GM12801 (cell line): ENCODE measurements around the gene DCHS1.

Experiments used
- CTCF ChIP-seq: IDR thresholded peaks from one replicate; pipeline ENCODE4 v1.5.1; 2011; ENCODE audit warnings: control low read depth; ENCODE audit not compliant: insufficient read length; ENCODE audit errors: extremely low read depth

Gene DCHS1

GRCh38 chr11:6609502-6610015 is 46.0 kb downstream of the DCHS1 start:
- no peak for TF ChIP-seq CTCF

GRCh38 chr11:6608726-6609501 is 46.7 kb downstream of the DCHS1 start:
- TF ChIP-seq CTCF: no peak

- TF ChIP-seq CTCF: no peak
These were observed 47.6 kb downstream of the DCHS1 start for GRCh38 chr11:6608011-6608410.

GRCh38 chr11:6607190-6607795 is 48.3 kb downstream of the DCHS1 start:
- TF ChIP-seq CTCF: no peak

GRCh38 chr11:6606471-6607189 is 49.0 kb downstream of the DCHS1 start:
- no peak for TF ChIP-seq CTCF

GRCh38 chr11:6604790-6605189 is 50.8 kb downstream of the DCHS1 start:
- TF ChIP-seq CTCF: no peak

- no peak for TF ChIP-seq CTCF
These were observed 51.5 kb downstream of the DCHS1 start for GRCh38 chr11:6604081-6604626.
